ENCODE measurements around the gene ARRDC2. TPM values are rescaled to one million over a fixed set of nuclear protein-coding genes. Genes with fewer than 3 reads are reported as not detected.
A peak's percentile ranks its signal among the peaks of the same experiment; 100 is the strongest.

The ARRDC2 gene
- total and polyA plus RNA-seq, 9 of the 15 experiments (the other 6 are each of a cell fraction or from before 2014, with no cell fraction given): 1.9 to 27.4 (median 15.2) TPM

DNA sequence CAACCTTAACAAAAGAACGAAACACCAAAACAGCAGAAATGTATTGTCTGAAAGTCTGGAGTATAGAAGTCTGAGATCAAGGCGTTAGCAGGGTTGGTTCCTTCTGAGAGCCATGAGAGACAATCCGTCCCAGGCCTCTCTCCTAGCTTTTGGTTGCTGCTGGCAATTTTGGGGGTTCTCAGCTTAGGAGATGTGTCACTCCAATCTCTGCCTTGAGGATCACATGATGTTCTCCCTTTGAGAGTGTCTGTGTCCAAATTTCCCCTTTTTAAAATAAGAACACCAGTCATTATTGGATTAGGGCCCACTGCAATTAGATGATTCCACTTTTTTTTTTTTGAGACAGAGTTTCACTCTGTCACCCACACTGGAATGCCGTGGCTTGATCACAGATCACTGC is 30.9 kb upstream of the ARRDC2 start (continued):
- TF ChIP-seq TCFL5 (CRISPR knock-in tag; conservative IDR thresholded peaks at IDR 0.05) (no peak), EP400 (IDR thresholded peaks at IDR 0.05) (no peak), RHOXF2B (CRISPR knock-in tag; conservative IDR thresholded peaks at IDR 0.05) (no peak), RBM34 (IDR thresholded peaks at IDR 0.05; ENCODE audit: borderline replicate concordance, insufficient read depth, low read length) (no peak), ZNF263 (CRISPR knock-in tag; IDR thresholded peaks at IDR 0.05; ENCODE audit: borderline replicate concordance) (no peak), ETV6 (IDR thresholded peaks at IDR 0.05; ENCODE audit: borderline replicate concordance in 1 of 2, low read depth in 2 of 2, low read length in 1 of 2) (no peak), ETV6 (CRISPR knock-in tag; IDR thresholded peaks at IDR 0.05; ENCODE audit: borderline replicate concordance) (no peak), CHCHD3 (CRISPR knock-in tag; IDR thresholded peaks at IDR 0.05) (no peak)
- TF ChIP-seq, protein P1, sequence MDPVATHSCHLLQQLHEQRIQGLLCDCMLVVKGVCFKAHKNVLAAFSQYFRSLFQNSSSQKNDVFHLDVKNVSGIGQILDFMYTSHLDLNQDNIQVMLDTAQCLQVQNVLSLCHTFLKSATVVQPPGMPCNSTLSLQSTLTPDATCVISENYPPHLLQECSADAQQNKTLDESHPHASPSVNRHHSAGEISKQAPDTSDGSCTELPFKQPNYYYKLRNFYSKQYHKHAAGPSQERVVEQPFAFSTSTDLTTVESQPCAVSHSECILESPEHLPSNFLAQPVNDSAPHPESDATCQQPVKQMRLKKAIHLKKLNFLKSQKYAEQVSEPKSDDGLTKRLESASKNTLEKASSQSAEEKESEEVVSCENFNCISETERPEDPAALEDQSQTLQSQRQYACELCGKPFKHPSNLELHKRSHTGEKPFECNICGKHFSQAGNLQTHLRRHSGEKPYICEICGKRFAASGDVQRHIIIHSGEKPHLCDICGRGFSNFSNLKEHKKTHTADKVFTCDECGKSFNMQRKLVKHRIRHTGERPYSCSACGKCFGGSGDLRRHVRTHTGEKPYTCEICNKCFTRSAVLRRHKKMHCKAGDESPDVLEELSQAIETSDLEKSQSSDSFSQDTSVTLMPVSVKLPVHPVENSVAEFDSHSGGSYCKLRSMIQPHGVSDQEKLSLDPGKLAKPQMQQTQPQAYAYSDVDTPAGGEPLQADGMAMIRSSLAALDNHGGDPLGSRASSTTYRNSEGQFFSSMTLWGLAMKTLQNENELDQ (CRISPR knock-in tag; IDR thresholded peaks at IDR 0.05; ENCODE audit: borderline replicate concordance): no peak

DNA sequence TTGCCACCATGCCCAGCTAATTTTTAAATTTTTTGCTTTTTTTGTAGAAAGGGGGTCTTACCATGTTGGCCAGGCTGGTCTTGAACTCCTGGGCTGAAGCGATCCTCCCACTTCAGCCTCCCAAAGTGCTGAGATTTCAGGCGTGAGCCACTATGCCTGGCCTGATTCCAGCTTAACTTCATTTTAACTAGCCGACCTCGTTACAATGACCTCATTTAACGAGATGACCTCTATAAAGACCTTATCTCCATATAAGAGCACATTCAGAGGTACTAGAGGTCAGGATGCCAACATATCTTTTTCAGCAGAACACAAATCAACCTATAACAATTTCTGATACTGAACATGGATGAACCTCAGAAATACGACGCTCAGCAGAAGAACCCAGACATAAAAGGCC is 30.5 kb upstream of the ARRDC2 start:
- H3K4me2 ChIP-seq (ENCODE audit: insufficient read depth, low read length): no peak overlapping the region
- intact Hi-C loops (cut with micrococcal nuclease): no loop called here
- H3K36me3 ChIP-seq (ENCODE audit: control insufficient read depth, insufficient read depth, low read length): no peaks in the 10 kb centered on the region
- in situ Hi-C loops (cut with MboI): no loop called here
- no peaks in the 10 kb centered on the region for H3K79me2 ChIP-seq (ENCODE audit: control insufficient read depth, insufficient read depth, low read length)
- H3K27ac ChIP-seq (ENCODE audit: extremely low read depth, low read depth, low read length): no peak overlapping the region
- POLR2A ChIA-PET: interaction anchor here (1.0 kb wide), 1 partner anchor 33 kb away, joined by 3 read pairs; no protein-coding TSS in a partner anchor
- no peaks in the 10 kb centered on the region for H3K9me3 ChIP-seq (replicated peaks; ENCODE audit: control insufficient read depth, insufficient read depth, low read depth, low read length)
- no peak overlapping the region for H2AFZ ChIP-seq (ENCODE audit: low read depth, low read length)
- DNase-seq (ENCODE audit: extremely low read depth in 1 of 4, low spot score in 3 of 4) (no peak), ATAC-seq (no peak), FAIRE-seq (no peak)
- H3K9ac ChIP-seq (ENCODE audit: insufficient read depth in 1 of 2, low read depth in 2 of 2, low read length in 2 of 2): no peak overlapping the region
- H3K27me3 ChIP-seq (ENCODE audit: control insufficient read depth in 2 of 2, insufficient read depth in 2 of 2, low read length in 2 of 2): peaks cover 7 to 9% of the 10 kb centered on the region in 2 experiments; a peak in 4 of 5 replicates
- no peak overlapping the region for H3K4me3 ChIP-seq
- 6% methylated on average over 7 of the region's 7 CpGs for WGBS (ENCODE audit: insufficient coverage, low coverage, missing lambda C conversion rate)
- CTCF ChIA-PET (ENCODE audit: low intra/inter-chr PET ratio): no interaction called here
- H4K20me1 ChIP-seq (replicated peaks; ENCODE audit: control insufficient read depth, insufficient read depth, low read length): no peaks in the 10 kb centered on the region
- BruUV-seq (replicated peaks): no TSS peak
- no peaks in the 10 kb centered on the region for H3K9me1 ChIP-seq (ENCODE audit: control insufficient read depth, insufficient read depth, low read length)
- H3K4me1 ChIP-seq (replicated peaks in 1 of 2; ENCODE audit: control insufficient read depth in 2 of 2, insufficient read depth in 2 of 2, low read length in 2 of 2): peaks cover 0 to 20% of the 10 kb centered on the region in 2 experiments; a peak in 2 of 5 replicates
- TF ChIP-seq KDM1A (IDR thresholded peaks at IDR 0.05) (peak; percentile 74 to 75), ZNF436 (CRISPR knock-in tag; IDR thresholded peaks at IDR 0.05) (no peak), CBFA2T3 (IDR thresholded peaks at IDR 0.05) (peak; percentile 32; the same call in 1 of the 2 replicates), NR2C1 (IDR thresholded peaks at IDR 0.05) (no peak), NR2C1 (tag; IDR thresholded peaks at IDR 0.05) (no peak)
- TF ChIP-seq, protein P2, sequence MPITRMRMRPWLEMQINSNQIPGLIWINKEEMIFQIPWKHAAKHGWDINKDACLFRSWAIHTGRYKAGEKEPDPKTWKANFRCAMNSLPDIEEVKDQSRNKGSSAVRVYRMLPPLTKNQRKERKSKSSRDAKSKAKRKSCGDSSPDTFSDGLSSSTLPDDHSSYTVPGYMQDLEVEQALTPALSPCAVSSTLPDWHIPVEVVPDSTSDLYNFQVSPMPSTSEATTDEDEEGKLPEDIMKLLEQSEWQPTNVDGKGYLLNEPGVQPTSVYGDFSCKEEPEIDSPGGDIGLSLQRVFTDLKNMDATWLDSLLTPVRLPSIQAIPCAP (CRISPR knock-in tag; IDR thresholded peaks at IDR 0.05; ENCODE audit: borderline replicate concordance): no peak
- TF ChIP-seq, protein P3, sequence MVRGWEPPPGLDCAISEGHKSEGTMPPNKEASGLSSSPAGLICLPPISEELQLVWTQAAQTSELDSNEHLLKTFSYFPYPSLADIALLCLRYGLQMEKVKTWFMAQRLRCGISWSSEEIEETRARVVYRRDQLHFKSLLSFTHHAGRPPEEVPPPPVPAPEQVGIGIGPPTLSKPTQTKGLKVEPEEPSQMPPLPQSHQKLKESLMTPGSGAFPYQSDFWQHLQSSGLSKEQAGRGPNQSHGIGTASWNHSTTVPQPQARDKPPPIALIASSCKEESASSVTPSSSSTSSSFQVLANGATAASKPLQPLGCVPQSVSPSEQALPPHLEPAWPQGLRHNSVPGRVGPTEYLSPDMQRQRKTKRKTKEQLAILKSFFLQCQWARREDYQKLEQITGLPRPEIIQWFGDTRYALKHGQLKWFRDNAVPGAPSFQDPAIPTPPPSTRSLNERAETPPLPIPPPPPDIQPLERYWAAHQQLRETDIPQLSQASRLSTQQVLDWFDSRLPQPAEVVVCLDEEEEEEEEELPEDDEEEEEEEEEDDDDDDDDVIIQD (CRISPR knock-in tag; IDR thresholded peaks at IDR 0.05): no peak
- TF ChIP-seq, protein P4, sequence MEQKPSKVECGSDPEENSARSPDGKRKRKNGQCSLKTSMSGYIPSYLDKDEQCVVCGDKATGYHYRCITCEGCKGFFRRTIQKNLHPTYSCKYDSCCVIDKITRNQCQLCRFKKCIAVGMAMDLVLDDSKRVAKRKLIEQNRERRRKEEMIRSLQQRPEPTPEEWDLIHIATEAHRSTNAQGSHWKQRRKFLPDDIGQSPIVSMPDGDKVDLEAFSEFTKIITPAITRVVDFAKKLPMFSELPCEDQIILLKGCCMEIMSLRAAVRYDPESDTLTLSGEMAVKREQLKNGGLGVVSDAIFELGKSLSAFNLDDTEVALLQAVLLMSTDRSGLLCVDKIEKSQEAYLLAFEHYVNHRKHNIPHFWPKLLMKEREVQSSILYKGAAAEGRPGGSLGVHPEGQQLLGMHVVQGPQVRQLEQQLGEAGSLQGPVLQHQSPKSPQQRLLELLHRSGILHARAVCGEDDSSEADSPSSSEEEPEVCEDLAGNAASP (IDR thresholded peaks at IDR 0.05): no peak
